ENCODE measurements around the gene CPA5.
"Not testable (repeated sequence)": the region's sequence is repeated elsewhere in the genome, so short reads cannot be mapped to it uniquely, and the experiment has no call there.

CPA5 gene, protein sequence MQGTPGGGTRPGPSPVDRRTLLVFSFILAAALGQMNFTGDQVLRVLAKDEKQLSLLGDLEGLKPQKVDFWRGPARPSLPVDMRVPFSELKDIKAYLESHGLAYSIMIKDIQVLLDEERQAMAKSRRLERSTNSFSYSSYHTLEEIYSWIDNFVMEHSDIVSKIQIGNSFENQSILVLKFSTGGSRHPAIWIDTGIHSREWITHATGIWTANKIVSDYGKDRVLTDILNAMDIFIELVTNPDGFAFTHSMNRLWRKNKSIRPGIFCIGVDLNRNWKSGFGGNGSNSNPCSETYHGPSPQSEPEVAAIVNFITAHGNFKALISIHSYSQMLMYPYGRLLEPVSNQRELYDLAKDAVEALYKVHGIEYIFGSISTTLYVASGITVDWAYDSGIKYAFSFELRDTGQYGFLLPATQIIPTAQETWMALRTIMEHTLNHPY

DNA sequence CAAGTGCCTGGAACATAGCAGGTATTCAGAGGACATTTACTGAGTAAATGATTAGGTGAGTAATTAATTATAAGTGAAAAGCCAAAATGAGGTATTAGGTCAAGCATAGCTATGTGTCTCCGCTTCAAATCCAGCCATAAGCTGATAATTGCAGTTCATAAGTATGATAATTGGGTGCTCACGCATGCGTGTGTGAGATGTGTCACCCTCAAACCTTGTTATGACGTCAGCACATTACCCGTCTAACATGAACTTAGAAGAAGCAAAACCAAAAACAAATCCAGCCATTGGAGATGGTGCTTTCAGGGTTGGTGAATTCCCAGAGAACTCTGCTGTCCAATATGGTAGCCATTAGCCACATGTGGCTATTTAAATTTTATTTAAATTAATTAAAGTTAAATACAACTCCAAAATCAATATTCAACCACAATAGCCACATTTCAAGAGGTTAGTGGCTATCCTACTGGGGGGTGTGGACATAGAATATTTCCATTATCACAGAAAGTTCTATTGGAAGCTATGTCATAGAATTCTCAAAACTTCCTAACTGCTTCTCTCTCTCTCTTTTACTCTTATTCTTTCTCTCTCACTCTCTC lies at the start of gene CPA5:
TSS of gene CPA5 (plus strand) at position 546 of the 596 bp plus-strand sequence. CDS start 1,670 bp downstream, outside the sequence.
- in situ Hi-C loops (cut with HindIII; ENCODE audit: low sequenced_read_pairs), result no loop called here

DNA sequence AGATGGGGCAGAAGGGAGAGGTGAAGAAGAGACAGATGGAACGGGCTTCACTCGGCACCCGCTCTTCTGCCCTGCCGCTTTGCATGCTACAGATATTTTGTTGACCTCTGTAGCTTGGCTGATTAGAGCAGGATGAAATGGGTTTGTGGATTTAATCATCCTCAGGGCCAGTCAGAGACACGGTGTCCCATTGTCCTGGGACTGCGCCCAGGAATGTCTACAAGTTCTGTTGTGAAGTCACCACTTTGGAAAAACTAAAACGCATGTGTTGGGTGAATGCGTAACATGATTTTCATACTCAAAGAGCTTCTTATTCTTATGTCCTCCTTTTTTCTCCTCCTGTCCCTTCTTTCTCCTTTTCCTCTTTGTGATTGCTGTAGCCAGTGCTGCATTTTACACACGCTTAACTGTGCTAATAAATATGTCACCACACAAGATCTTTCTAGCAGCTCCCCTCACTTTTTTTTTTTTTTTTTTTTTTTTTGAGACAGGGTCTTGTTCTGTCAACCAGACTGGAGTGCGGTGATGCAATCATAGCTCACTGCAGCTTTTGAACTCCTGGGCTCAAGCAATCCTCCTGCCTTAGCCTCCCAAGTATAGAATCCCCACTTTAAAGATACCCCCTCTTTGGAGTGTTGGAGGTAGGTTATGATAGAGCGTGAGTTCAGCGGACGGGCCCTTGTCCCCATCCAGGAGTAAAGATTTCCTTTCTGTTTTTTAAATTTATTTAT lies 48.2 kb upstream of the CPA5 start:
- in situ Hi-C loops (cut with HindIII; ENCODE audit: low sequenced_read_pairs), result no loop called here

DNA sequence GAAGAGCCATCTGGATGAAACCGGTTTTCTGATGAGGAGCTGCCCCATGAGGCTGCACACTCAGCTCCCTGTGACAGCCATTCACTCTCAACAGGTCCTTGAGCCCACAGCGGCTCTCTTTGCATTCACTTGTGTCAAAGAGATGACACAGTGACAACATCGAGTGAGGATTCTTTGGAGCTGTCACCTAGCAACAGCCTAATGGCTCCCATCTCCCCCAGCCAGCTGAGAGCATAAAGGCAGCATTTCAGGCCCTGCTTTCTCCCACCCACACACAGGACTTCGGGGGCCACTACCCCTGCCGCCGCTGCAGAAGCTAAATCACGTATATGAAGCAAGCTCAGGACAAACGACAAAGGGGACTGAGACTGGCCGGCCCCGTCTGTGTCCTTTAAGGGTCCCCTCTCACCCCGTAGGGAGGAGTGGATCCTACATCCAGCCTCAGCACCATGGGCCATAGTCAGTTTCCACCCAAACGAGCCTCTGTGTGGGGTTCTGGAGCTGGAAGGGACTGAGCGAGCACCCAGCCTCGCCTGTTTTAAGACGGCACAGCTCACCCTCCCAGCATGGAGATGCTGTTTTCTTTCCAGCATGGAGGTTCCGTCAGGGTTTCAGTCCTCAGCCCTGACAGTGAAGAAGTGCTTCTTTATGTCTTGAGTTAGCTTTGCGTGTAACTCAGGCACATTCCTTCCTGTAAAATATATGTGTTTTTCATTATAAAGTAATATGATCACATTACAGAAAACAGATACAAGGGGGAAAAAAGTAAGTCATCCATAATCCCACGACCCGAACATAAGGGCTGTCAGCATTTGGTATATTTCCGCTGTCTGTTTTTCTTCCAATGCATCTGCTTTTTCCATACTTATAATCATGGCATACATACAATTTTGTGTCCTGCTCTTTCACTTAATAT lies 46.7 kb upstream of the CPA5 start:
- in situ Hi-C loops (cut with HindIII; ENCODE audit: low sequenced_read_pairs), result no loop called here

GRCh38 chr7:130298544-130299326 lies 45.9 kb upstream of the CPA5 start:
- in situ Hi-C loops (cut with HindIII; ENCODE audit: low sequenced_read_pairs), result no loop called here

DNA sequence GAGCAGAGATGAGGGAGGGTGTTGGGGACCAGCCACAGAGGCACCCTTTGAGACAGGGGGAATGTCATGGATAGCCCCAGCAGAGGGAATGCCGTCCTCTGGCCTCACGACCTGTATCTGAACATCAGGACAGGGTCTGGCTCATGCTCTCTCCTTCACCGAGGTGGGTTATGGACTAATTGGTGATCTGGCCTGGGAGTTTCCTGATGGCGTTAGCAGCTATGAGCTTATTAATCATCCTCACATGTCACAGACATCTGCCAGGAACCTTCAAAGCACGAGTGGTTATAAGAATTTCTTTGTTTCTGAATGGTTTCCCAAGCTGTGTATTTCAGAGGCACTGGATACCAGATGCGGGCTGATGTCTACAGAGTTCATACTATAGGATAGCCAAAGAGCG lies 44.8 kb upstream of the CPA5 start:
- in situ Hi-C loops (cut with HindIII; ENCODE audit: low sequenced_read_pairs), result no loop called here

DNA sequence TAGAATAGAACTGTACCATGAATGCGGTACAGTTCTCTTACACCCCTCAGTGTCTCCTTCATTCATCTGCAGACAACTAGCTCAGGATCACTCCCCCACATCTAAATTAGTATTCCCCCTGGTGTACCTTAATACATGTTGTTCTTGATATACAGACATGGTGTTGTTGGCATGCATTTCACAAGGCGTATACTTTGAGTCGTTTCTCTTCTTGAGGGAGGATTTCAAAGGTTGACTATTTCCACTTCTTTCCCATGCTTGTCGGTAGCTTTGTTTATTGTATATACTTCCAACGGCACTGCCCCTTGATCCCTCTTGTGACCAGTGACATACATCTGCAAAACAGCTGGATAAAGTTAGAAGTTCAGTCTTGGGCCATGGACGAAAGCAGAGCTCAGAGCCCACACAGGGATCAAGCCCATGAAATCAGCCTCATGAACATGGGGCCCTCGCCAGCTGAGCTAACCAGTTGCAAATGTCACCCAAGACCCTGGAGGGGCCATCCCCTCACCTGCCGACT lies 43.1 kb upstream of the CPA5 start:
- in situ Hi-C loops (cut with HindIII; ENCODE audit: low sequenced_read_pairs), result no loop called here

DNA sequence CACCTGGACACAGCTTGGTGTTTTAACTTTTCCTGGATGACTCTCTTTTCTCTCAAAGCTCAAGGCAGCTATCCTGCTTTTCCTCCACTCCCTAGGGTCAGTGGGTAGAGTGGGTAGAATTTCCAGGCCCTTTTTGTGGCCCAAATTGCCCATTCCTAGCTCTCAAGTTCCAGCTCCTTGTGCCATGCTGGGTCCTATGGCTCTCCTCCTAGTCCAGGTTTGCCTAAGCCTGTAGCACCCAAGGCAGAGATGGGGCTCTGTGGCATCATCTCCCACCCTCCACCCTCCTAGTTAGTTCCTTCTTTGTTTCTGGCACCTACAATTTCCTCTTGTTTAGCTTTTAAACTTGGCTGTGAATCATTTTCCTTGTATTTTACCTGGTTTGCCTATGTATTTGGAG lies 42.0 kb upstream of the CPA5 start:
- in situ Hi-C loops (cut with HindIII; ENCODE audit: low sequenced_read_pairs), result no loop called here

GRCh38 chr7:130303127-130303526 lies 41.5 kb upstream of the CPA5 start:
- in situ Hi-C loops (cut with HindIII; ENCODE audit: low sequenced_read_pairs), result no loop called here

- in situ Hi-C loops (cut with HindIII; ENCODE audit: low sequenced_read_pairs), result no loop called here
These were observed 41.1 kb upstream of the CPA5 start for GRCh38 chr7:130303551-130303950.

DNA sequence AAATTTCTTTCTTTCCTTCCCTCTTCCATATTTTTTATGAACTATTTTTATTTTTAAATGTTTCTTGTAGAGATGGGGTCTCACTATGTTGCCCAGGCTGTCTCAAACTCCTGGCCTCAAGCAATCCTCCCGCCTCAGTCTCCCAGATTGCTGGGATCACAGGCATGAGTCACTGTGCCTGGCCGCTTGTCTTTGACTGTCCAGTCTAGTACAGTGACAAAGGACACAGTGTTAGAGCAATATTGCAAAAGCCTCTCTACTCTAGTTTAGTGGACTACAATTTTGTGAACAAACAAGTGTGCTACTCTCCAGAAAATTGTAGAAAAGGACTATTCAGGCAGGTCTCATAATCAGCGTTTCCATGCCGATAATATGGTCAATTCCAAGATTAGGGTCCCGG lies 40.6 kb upstream of the CPA5 start:
- in situ Hi-C loops (cut with HindIII; ENCODE audit: low sequenced_read_pairs), result no loop called here

- in situ Hi-C loops (cut with HindIII; ENCODE audit: low sequenced_read_pairs), result no loop called here
These were observed 39.7 kb upstream of the CPA5 start for GRCh38 chr7:130304878-130305277.

DNA sequence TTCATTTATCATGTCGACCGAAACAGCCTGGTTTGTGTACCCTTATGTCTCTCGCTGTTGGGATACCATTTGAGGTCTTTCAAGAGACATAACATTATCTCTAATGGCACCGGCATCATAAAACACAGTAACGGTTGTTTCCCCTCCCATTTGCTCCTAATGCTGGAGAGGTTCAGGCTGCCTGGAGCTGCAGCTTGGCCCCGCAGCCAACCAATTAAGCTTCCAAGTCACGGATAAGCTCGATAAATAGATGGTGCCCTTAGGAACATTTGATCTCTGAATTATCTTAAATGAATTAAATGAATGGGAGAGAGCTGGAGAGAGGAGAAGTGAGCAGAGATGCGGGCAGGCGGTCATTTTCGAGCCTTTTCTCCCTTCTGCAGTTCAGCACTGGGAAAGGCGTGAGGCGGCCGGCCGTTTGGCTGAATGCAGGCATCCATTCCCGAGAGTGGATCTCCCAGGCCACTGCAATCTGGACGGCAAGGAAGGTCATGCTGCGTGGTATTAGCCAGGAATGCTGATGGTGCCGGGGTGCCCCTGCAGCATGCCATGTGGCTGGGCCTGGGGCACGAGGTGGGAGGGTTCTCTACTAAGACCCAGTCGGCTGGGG lies 39.1 kb upstream of the CPA5 start:
- in situ Hi-C loops (cut with HindIII; ENCODE audit: low sequenced_read_pairs), result no loop called here

GRCh38 chr7:130309986-130310385 lies 34.6 kb upstream of the CPA5 start:
- in situ Hi-C loops (cut with HindIII; ENCODE audit: low sequenced_read_pairs), result no loop called here

DNA sequence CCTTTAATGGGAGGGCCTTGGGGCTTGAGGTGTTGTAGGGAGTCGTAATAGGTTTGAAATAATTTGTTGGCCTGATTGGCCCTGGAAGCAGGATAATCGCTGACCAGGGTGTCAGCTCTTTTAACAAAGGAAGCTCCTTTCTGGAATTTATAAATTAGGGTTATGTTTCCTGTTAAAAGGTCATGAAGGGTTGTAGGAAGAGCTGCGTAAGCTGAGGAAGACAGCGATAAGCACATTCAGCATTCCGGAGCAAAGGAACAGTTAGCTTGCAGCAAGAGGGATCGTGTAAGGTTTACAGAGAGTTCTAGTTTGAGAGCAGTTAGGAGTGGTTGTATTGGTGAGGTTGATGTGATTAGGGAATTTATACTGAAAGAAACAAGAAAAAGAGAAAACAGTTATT lies 30.3 kb upstream of the CPA5 start:
- in situ Hi-C loops (cut with HindIII; ENCODE audit: low sequenced_read_pairs), result no loop called here

GRCh38 chr7:130319541-130319940 lies 25.1 kb upstream of the CPA5 start:
- in situ Hi-C loops (cut with HindIII; ENCODE audit: low sequenced_read_pairs), result no loop called here

DNA sequence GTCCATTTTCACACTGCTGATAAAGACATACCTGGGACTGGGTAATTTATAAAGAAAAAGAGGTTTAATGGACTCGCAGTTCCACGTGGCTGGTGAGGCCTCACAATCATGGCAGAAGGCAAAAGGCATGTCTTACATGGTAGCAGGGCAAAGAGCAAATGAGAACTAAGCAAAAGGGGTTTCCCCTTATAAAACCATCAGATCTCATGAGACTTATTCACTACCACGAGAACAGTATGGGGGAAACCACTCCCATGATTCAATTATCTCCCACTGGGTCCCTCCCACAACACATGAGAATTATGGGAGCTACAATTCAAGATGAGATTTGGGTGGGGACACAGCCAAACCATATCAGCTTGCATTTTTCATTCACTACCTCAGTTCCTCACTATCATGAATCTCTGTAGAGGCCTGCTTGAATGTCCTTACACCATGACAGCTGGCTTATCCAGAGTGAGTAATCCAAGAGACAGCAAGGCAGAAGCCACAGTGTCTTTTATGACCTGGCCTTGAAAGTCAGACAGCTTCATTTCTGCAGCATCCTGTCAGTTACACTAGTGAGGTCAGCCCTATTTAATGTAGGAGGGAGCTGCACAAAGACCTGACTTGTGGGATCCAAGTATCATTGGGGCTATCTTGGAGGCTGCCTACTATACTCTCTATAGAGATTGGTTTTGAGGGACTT lies 22.9 kb upstream of the CPA5 start:
- in situ Hi-C loops (cut with HindIII; ENCODE audit: low sequenced_read_pairs), result not testable (repeated sequence)

DNA sequence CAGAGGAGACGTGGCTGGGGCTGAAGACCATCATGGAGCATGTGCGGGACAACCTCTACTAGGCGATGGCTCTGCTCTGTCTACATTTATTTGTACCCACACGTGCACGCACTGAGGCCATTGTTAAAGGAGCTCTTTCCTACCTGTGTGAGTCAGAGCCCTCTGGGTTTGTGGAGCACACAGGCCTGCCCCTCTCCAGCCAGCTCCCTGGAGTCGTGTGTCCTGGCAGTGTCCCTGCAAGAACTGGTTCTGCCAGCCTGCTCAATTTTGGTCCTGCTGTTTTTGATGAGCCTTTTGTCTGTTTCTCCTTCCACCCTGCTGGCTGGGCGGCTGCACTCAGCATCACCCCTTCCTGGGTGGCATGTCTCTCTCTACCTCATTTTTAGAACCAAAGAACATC lies 22.0 kb upstream of the CPA5 start:
- in situ Hi-C loops (cut with HindIII; ENCODE audit: low sequenced_read_pairs), result no loop called here

DNA sequence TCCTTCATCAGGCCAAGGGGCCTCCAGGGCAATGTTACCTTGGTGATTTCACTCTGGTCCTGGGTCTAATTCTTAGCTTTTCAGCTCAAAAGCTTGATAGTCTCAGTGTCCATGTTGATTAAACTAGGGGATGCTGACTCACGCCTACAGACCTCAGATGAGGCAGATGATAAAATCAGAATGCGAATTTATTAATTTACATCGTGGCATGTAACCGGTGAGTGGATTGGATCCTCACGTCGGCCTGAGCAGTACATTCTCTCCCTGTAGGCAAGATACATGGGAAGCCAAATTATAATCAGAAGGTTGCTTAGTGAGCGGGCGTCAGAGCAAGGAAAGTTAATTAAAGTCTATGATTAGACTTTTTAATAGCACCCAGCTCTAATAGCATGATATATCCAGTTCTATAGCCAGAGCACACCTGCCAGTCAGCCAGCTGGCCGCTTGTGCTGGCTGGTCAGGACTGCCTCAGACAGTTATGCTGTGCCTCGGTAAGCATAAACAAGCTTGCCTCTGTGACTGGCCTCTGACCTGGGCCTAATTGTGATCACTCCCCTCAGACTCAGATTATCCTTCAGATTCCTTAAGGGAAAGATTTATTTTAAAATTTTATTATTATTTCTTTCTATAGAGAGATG lies 20.2 kb upstream of the CPA5 start:
- in situ Hi-C loops (cut with HindIII; ENCODE audit: low sequenced_read_pairs), result no loop called here
